AG04449 (cell line): ENCODE results near the gene MBNL2.
A peak's percentile ranks its signal among the peaks of the same experiment; 100 is the strongest.

Experiments
- CTCF ChIA-PET: fragments of 350-600 bp; formaldehyde crosslinking; extraction: SDS; loops from one replicate; lab custom pipeline; 2021; ENCODE audit warnings: antibody characterized with exemption; lab: Yijun Ruan, JAX
- POLR2A ChIA-PET: fragments of 400-600, 350-600 bp; formaldehyde crosslinking; extraction: SDS; loops from one replicate; lab custom pipeline; 2020; ENCODE audit warnings: antibody characterized with exemption, inconsistent platforms; lab: Yijun Ruan, JAX
- DNase-seq: peaks from one replicate; pipeline ENCODE4 v3.0.0-alpha.2; 2010; ENCODE audit warnings: low read depth, low spot score
- H3K4me3 ChIP-seq: 2 replicates; pipeline ENCODE4 v1.5.1; 2011; ENCODE audit warnings: low read depth, mild to moderate bottlenecking, control low read depth, low read length
- TF ChIP-seq, protein P1 (sequence below): IDR thresholded peaks from one replicate; pipeline ENCODE4 v1.5.1; 2011; ENCODE audit warnings: mild to moderate bottlenecking, moderate library complexity, low read length, control low read depth, inconsistent platforms; ENCODE audit not compliant: insufficient read depth; ENCODE audit errors: missing control alignments

MBNL2 gene

DNA sequence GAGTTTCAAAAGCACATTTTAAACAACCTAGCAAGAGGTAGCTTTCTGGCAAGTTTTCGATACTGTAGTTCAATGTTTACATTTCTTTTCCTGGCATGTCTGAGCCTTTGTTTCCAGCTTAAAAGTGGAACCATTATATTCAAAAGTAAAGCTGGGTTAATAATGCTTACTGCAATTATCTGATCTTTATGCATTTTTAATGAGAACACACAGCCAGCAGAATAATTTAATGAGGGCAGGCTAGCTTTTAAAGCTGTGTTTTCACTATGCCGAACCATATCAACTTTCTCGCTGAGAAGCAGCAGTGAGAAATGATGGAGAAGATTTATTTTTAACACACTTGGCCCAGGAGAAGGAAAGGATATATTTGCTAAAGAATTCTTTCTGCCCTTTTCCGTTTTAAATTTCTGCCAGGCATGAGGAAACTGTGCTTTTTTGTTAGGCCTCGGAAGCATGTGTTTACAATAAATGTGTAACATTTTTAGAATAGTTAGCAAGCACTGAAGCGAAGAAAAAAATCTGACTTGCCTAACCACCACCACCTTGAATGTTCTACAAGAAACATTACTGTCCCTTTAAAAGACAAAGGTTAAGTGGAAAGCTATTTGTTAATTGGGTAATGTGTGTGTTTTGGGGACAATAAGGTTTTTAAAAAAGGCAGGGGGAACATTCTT lies 1.0 kb downstream of the MBNL2 start:
- peak overlapping the region; percentile 73 for H3K4me3 ChIP-seq
- CTCF ChIA-PET: interaction anchor here (0.7 to 7.9 kb wide), 12 partner anchors 10 to 211 kb away, joined by 3 to 57 read pairs (median 7); partner anchors contain the start of gene RAP2A
- DNase-seq: no peak
- TF ChIP-seq, protein P1, sequence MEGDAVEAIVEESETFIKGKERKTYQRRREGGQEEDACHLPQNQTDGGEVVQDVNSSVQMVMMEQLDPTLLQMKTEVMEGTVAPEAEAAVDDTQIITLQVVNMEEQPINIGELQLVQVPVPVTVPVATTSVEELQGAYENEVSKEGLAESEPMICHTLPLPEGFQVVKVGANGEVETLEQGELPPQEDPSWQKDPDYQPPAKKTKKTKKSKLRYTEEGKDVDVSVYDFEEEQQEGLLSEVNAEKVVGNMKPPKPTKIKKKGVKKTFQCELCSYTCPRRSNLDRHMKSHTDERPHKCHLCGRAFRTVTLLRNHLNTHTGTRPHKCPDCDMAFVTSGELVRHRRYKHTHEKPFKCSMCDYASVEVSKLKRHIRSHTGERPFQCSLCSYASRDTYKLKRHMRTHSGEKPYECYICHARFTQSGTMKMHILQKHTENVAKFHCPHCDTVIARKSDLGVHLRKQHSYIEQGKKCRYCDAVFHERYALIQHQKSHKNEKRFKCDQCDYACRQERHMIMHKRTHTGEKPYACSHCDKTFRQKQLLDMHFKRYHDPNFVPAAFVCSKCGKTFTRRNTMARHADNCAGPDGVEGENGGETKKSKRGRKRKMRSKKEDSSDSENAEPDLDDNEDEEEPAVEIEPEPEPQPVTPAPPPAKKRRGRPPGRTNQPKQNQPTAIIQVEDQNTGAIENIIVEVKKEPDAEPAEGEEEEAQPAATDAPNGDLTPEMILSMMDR: no peak
- POLR2A ChIA-PET: interaction anchor here (0.8 to 1.6 kb wide), 9 partner anchors 8 to 210 kb away, joined by 3 to 7 read pairs (median 4); no protein-coding TSS in a partner anchor

- peak; percentile 84 for DNase-seq
- CTCF ChIA-PET: interaction anchor here (0.7 to 7.9 kb wide), 14 partner anchors 9 to 140 kb away, joined by 3 to 57 read pairs (median 4); no protein-coding TSS in a partner anchor
- peak overlapping the region; percentile 73 for H3K4me3 ChIP-seq
- POLR2A ChIA-PET: interaction anchor here (0.7 to 1.6 kb wide), 7 partner anchors 15 to 209 kb away, joined by 3 to 7 read pairs (median 3); no protein-coding TSS in a partner anchor
- TF ChIP-seq, protein P1: no peak
Measured at GRCh38 chr13:97223711-97224541, 1.8 kb downstream of the MBNL2 start.

DNA sequence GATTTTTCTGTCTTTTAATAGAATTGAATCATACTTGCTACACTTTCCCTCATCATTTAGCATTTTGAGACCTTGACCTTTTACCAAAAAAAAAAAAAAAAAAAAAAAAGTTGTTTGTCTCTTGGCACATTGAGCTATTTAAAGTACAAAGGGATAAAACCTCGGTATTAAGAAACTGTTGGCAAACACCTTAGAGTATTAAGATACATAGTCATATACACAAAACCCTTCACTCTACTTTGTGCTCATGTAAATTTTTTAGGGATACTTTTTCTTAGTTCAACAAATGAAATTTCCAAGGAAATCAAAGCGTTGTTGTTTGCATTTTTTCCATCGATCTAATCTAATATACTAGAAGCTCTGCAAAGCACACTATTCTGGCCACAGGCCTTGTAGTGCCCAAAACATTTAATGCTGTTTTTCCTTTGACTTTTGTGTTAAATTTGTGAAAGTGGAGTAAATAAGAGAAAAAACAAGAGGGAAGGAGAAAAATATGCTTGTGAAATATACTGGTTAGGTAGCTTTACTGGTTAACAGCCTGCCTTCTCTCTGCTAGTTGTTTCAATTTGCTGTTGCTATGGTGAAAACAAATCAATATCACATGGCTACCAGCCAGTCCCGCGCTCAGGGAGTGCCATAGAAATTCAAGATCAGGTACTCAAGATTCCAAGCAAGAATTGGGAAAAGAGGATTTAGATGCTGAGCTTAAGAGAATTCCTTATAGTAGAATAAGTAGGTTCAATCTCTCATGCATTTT lies 2.6 kb downstream of the MBNL2 start:
- CTCF ChIA-PET: interaction anchor here (0.7 to 7.9 kb wide), 13 partner anchors 8 to 138 kb away, joined by 3 to 57 read pairs (median 3); no protein-coding TSS in a partner anchor
- peak overlapping the region; percentile 73 for H3K4me3 ChIP-seq
- TF ChIP-seq, protein P1: no peak
- no peak for DNase-seq
- POLR2A ChIA-PET: interaction anchor here (1.0 to 1.6 kb wide), 2 partner anchors 34 to 103 kb away, joined by 4 read pairs; no protein-coding TSS in a partner anchor

DNA sequence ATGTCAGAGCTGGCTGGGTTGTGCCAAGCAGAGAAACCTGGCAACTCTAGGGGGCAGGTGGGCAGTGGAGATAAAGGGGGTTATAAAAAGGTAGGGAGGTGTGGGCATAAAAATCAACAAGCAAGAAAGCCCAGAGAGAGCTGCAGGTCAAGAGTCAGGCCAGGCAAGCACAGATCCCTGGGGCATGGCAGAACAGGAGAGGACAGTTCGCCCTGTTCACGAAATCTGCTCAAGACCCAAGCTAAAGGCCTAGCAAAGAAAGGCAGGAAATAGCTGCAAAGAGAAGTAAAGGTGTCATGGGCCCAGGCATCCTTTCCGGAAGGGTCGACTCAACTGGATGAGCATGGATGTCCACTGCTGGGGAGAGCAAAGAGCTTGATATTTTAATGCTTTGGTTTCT lies 3.4 kb downstream of the MBNL2 start:
- DNase-seq: no peak
- H3K4me3 ChIP-seq: peak overlapping the region; percentile 73
- TF ChIP-seq, protein P1: no peak
- ChIA-PET POLR2A (interaction anchor here (1.0 kb wide), 1 partner anchor 102 kb away, joined by 4 read pairs; no protein-coding TSS in a partner anchor), CTCF (interaction anchor here (1.2 to 7.9 kb wide), 6 partner anchors 11 to 134 kb away, joined by 3 to 57 read pairs (median 11); no protein-coding TSS in a partner anchor)

GRCh38 chr13:97226013-97226412 lies 3.9 kb downstream of the MBNL2 start:
- ChIA-PET CTCF (interaction anchor here (1.2 to 7.9 kb wide), 6 partner anchors 11 to 133 kb away, joined by 3 to 57 read pairs (median 6); no protein-coding TSS in a partner anchor), POLR2A (no interaction called here)
- H3K4me3 ChIP-seq: peak overlapping the region; percentile 35
- TF ChIP-seq, protein P1: no peak
- no peak for DNase-seq
